ENCODE data around the gene PIK3CA.

Gene PIK3CA

DNA sequence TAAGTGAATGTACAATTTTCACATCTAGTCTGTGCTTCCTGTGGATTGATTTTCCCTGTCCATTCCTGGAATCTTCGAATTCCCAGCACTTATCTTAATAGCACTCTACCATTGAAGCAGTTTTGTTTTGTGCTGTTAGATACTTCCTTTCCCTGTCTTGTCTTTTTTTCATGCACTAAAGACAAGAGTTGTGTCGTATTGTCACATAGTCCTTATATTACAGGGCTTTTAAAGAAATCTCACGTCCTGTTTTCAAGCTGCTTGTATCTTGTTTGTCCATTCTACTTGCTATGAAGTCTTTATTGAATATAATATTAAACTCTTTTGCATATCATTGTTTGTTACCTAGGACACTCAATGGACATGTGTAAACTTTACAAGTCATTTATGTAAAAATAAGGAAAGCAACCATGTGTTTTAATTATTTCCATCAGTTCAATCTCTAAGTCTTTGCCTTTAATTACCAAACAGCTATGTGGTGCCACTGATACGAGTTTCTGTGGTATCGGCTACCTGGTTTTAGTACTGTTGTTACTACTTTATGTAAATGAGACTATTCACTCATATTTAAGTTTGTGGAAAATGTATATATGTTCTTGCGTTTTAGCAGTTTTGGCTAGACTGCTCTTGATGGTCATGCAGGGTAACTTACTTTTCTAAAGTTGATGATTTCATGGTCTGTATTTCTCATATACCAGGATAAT lies 10.3 kb downstream of the PIK3CA start:
- no peak overlapping the region for H4K5ac ChIP-seq (ENCODE audit: low read length)
- no peak overlapping the region for H3K56ac ChIP-seq (ENCODE audit: low read length)
- no peaks in the 10 kb centered on the region for H3K4me1 ChIP-seq (ENCODE audit: control insufficient read depth, low read depth, low read length)
- H3K36me3 ChIP-seq (ENCODE audit: control insufficient read depth, insufficient read depth, low read length) = no peaks in the 10 kb centered on the region
- no peak overlapping the region for H3K27ac ChIP-seq (ENCODE audit: low read depth, low read length)
- H2BK120ac ChIP-seq (ENCODE audit: low read depth, low read length) = no peak overlapping the region
- H3K79me2 ChIP-seq (ENCODE audit: control insufficient read depth, insufficient read depth, low read length) = peaks cover 18% of the 10 kb centered on the region
- no CpG with 5 or more reads among the region's 6 CpGs for WGBS (ENCODE audit: extremely low coverage, insufficient coverage, low lambda C conversion rate)
- no peak overlapping the region for H2BK5ac ChIP-seq (ENCODE audit: low read length)
- DNase-seq = no peak
- no peak overlapping the region for H3K23ac ChIP-seq (ENCODE audit: low read length)
- no peak overlapping the region for H3K4me3 ChIP-seq (ENCODE audit: low read length)
- peaks cover 15% of the 10 kb centered on the region for H3K79me1 ChIP-seq (ENCODE audit: low read length)
- no peak overlapping the region for H3K9ac ChIP-seq (ENCODE audit: low read length)
- no peak overlapping the region for H3K4ac ChIP-seq (ENCODE audit: low read depth, low read length)
- H2AK5ac ChIP-seq (ENCODE audit: low read length) = no peak overlapping the region
- no peak overlapping the region for H4K8ac ChIP-seq (ENCODE audit: low read depth, low read length)
- H2BK15ac ChIP-seq (replicated peaks; ENCODE audit: low read depth) = no peak overlapping the region
- H3K27me3 ChIP-seq (ENCODE audit: insufficient read depth, low read length, poor library complexity) = no peaks in the 10 kb centered on the region
- no peak overlapping the region for H3K18ac ChIP-seq (ENCODE audit: low read length)
- no peak overlapping the region for H3K4me2 ChIP-seq (ENCODE audit: low read length)

GRCh38 chr3:179163503-179163902 lies 15.3 kb downstream of the PIK3CA start:
- H3K4ac ChIP-seq (ENCODE audit: low read depth, low read length) = no peak overlapping the region
- no peak overlapping the region for H3K4me3 ChIP-seq (ENCODE audit: low read length)
- H3K4me2 ChIP-seq (ENCODE audit: low read length) = no peak overlapping the region
- no peaks in the 10 kb centered on the region for H3K27me3 ChIP-seq (ENCODE audit: insufficient read depth, low read length, poor library complexity)
- H2BK120ac ChIP-seq (ENCODE audit: low read depth, low read length) = no peak overlapping the region
- no peak overlapping the region for H2BK5ac ChIP-seq (ENCODE audit: low read length)
- no peak overlapping the region for H3K56ac ChIP-seq (ENCODE audit: low read length)
- no peak for DNase-seq
- H4K5ac ChIP-seq (ENCODE audit: low read length) = no peak overlapping the region
- no peak overlapping the region for H4K8ac ChIP-seq (ENCODE audit: low read depth, low read length)
- H3K79me1 ChIP-seq (ENCODE audit: low read length) = peaks cover 13% of the 10 kb centered on the region
- H2AK5ac ChIP-seq (ENCODE audit: low read length) = no peak overlapping the region
- H3K27ac ChIP-seq (ENCODE audit: low read depth, low read length) = no peak overlapping the region
- H2BK15ac ChIP-seq (replicated peaks; ENCODE audit: low read depth) = no peak overlapping the region
- no peak overlapping the region for H3K23ac ChIP-seq (ENCODE audit: low read length)
- H3K36me3 ChIP-seq (ENCODE audit: control insufficient read depth, insufficient read depth, low read length) = no peaks in the 10 kb centered on the region
- H3K79me2 ChIP-seq (ENCODE audit: control insufficient read depth, insufficient read depth, low read length) = peaks cover 10% of the 10 kb centered on the region
- no peaks in the 10 kb centered on the region for H3K4me1 ChIP-seq (ENCODE audit: control insufficient read depth, low read depth, low read length)
- no peak overlapping the region for H3K18ac ChIP-seq (ENCODE audit: low read length)
- H3K9ac ChIP-seq (ENCODE audit: low read length) = no peak overlapping the region

DNA sequence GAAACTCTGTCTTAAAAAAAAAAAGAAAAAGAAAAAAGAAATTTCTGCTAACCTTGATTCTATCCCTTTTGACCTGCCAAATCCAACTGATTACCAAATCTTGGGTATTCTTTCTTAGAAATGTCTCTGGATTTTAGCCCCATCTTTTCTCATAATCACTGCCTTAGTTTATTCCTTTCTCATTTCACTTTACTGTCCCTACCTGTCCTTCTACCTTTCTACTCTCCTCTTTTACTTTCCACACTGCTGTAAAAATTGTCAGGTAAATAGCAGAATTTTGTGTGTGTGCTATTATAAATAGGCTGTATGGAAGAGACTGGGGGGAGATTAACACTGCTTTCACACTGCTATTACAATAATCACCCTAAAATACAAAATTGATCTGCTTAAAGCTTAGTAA lies 16.7 kb downstream of the PIK3CA start:
- peaks cover 10% of the 10 kb centered on the region for H3K79me2 ChIP-seq (ENCODE audit: control insufficient read depth, insufficient read depth, low read length)
- H4K5ac ChIP-seq (ENCODE audit: low read length) = no peak overlapping the region
- H3K27ac ChIP-seq (ENCODE audit: low read depth, low read length) = no peak overlapping the region
- no peak overlapping the region for H2BK120ac ChIP-seq (ENCODE audit: low read depth, low read length)
- no peaks in the 10 kb centered on the region for H3K27me3 ChIP-seq (ENCODE audit: insufficient read depth, low read length, poor library complexity)
- no peak for DNase-seq
- no peak overlapping the region for H4K8ac ChIP-seq (ENCODE audit: low read depth, low read length)
- H3K4me3 ChIP-seq (ENCODE audit: low read length) = no peak overlapping the region
- H3K9ac ChIP-seq (ENCODE audit: low read length) = no peak overlapping the region
- no peak overlapping the region for H2AK5ac ChIP-seq (ENCODE audit: low read length)
- H3K36me3 ChIP-seq (ENCODE audit: control insufficient read depth, insufficient read depth, low read length) = no peaks in the 10 kb centered on the region
- H3K18ac ChIP-seq (ENCODE audit: low read length) = no peak overlapping the region
- no peak overlapping the region for H3K56ac ChIP-seq (ENCODE audit: low read length)
- no peak overlapping the region for H3K4ac ChIP-seq (ENCODE audit: low read depth, low read length)
- no peaks in the 10 kb centered on the region for H3K4me1 ChIP-seq (ENCODE audit: control insufficient read depth, low read depth, low read length)
- no peak overlapping the region for H2BK5ac ChIP-seq (ENCODE audit: low read length)
- peaks cover 11% of the 10 kb centered on the region for H3K79me1 ChIP-seq (ENCODE audit: low read length)
- no peak overlapping the region for H3K23ac ChIP-seq (ENCODE audit: low read length)
- H2BK15ac ChIP-seq (replicated peaks; ENCODE audit: low read depth) = no peak overlapping the region
- no peak overlapping the region for H3K4me2 ChIP-seq (ENCODE audit: low read length)

GRCh38 chr3:179166561-179167201 lies 18.5 kb downstream of the PIK3CA start:
- Histone ChIP-seq H2AK5ac (ENCODE audit: low read length) (no peak overlapping the region), H3K4me2 (ENCODE audit: low read length) (no peak overlapping the region)

DNA sequence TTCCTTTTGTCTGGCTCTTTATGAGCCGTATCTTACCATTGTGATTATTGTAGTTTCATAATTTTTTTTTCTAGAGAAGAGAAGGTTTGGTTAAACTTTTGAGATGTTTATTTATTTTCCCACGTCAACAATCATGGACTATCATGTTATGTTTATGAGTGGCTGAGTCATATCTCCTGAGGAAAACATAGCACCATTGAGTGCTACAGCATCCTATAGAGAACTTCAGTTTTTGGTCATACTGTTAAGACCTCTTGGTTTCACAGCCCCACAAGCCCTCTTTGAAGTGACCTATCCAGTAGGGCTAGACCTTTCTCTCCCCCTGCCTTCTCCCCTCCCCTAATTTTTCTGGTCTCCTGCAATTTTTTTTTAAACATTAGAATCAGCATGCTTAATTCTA lies 20.8 kb downstream of the PIK3CA start:
- H3K23ac ChIP-seq (ENCODE audit: low read length) = no peak overlapping the region
- H3K79me1 ChIP-seq (ENCODE audit: low read length) = peaks cover 4% of the 10 kb centered on the region
- no peak overlapping the region for H2BK5ac ChIP-seq (ENCODE audit: low read length)
- no peak overlapping the region for H3K56ac ChIP-seq (ENCODE audit: low read length)
- peaks cover 2% of the 10 kb centered on the region for H3K79me2 ChIP-seq (ENCODE audit: control insufficient read depth, insufficient read depth, low read length)
- no CpG with 5 or more reads among the region's 2 CpGs for WGBS (ENCODE audit: extremely low coverage, insufficient coverage, low lambda C conversion rate)
- no peak for DNase-seq
- no peak overlapping the region for H4K8ac ChIP-seq (ENCODE audit: low read depth, low read length)
- H3K4me3 ChIP-seq (ENCODE audit: low read length) = no peak overlapping the region
- H3K18ac ChIP-seq (ENCODE audit: low read length) = no peak overlapping the region
- H3K4me2 ChIP-seq (ENCODE audit: low read length) = no peak overlapping the region
- H3K4me1 ChIP-seq (ENCODE audit: control insufficient read depth, low read depth, low read length) = no peaks in the 10 kb centered on the region
- H2AK5ac ChIP-seq (ENCODE audit: low read length) = no peak overlapping the region
- no peak overlapping the region for H4K5ac ChIP-seq (ENCODE audit: low read length)
- H2BK15ac ChIP-seq (replicated peaks; ENCODE audit: low read depth) = no peak overlapping the region
- H2BK120ac ChIP-seq (ENCODE audit: low read depth, low read length) = no peak overlapping the region
- no peak overlapping the region for H3K4ac ChIP-seq (ENCODE audit: low read depth, low read length)
- no peaks in the 10 kb centered on the region for H3K36me3 ChIP-seq (ENCODE audit: control insufficient read depth, insufficient read depth, low read length)
- H3K27ac ChIP-seq (ENCODE audit: low read depth, low read length) = no peak overlapping the region
- H3K27me3 ChIP-seq (ENCODE audit: insufficient read depth, low read length, poor library complexity) = no peaks in the 10 kb centered on the region
- no peak overlapping the region for H3K9ac ChIP-seq (ENCODE audit: low read length)

More at GRCh38 chr3:179166561-179167201, 18.5 kb downstream of the PIK3CA start:
- Histone ChIP-seq H3K27me3 (ENCODE audit: insufficient read depth, low read length, poor library complexity) (no peaks in the 10 kb centered on the region), H4K5ac (ENCODE audit: low read length) (no peak overlapping the region), H3K23ac (ENCODE audit: low read length) (no peak overlapping the region), H2BK15ac (replicated peaks; ENCODE audit: low read depth) (no peak overlapping the region), H3K4me3 (ENCODE audit: low read length) (no peak overlapping the region), H3K18ac (ENCODE audit: low read length) (no peak overlapping the region), H3K9ac (ENCODE audit: low read length) (no peak overlapping the region), H3K4ac (ENCODE audit: low read depth, low read length) (no peak overlapping the region), H4K8ac (ENCODE audit: low read depth, low read length) (no peak overlapping the region), H3K79me2 (ENCODE audit: control insufficient read depth, insufficient read depth, low read length) (peaks cover 2% of the 10 kb centered on the region), H2BK120ac (ENCODE audit: low read depth, low read length) (no peak overlapping the region), H3K27ac (ENCODE audit: low read depth, low read length) (no peak overlapping the region), H2BK5ac (ENCODE audit: low read length) (no peak overlapping the region), H3K56ac (ENCODE audit: low read length) (no peak overlapping the region), H3K4me1 (ENCODE audit: control insufficient read depth, low read depth, low read length) (no peaks in the 10 kb centered on the region), H3K36me3 (ENCODE audit: control insufficient read depth, insufficient read depth, low read length) (no peaks in the 10 kb centered on the region), H3K79me1 (ENCODE audit: low read length) (peaks cover 4% of the 10 kb centered on the region)
- no CpG with 5 or more reads among the region's 2 CpGs for WGBS (ENCODE audit: extremely low coverage, insufficient coverage, low lambda C conversion rate)
- DNase-seq = no peak

DNA sequence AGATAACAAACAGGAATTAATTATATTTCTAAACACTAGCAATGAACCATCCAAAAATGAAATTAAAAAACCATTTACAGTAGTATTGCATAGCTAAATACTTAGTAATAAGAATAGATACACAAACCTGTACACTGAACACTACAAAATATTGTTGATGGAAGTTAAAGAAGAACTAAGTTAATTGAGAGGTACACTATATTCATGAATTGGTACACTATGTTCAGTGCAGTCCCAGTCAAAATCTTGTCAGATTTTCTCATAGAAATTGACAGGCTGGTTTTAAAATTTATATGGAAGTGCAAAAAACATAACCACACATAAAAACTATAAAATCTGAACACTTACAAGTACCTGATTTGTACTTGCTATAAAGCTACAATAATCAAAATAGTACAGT lies 24.4 kb downstream of the PIK3CA start:
- Histone ChIP-seq H4K8ac (ENCODE audit: low read depth, low read length) (no peak overlapping the region), H3K23ac (ENCODE audit: low read length) (no peak overlapping the region), H3K27me3 (ENCODE audit: insufficient read depth, low read length, poor library complexity) (no peaks in the 10 kb centered on the region), H3K4ac (ENCODE audit: low read depth, low read length) (no peak overlapping the region), H2BK15ac (replicated peaks; ENCODE audit: low read depth) (no peak overlapping the region), H3K79me1 (ENCODE audit: low read length) (peaks cover 2% of the 10 kb centered on the region), H3K9ac (ENCODE audit: low read length) (no peak overlapping the region), H3K4me2 (ENCODE audit: low read length) (no peak overlapping the region), H2BK5ac (ENCODE audit: low read length) (no peak overlapping the region), H3K18ac (ENCODE audit: low read length) (no peak overlapping the region), H3K27ac (ENCODE audit: low read depth, low read length) (no peak overlapping the region), H3K4me3 (ENCODE audit: low read length) (no peak overlapping the region), H3K56ac (ENCODE audit: low read length) (no peak overlapping the region), H3K79me2 (ENCODE audit: control insufficient read depth, insufficient read depth, low read length) (peaks cover 5% of the 10 kb centered on the region), H3K36me3 (ENCODE audit: control insufficient read depth, insufficient read depth, low read length) (no peaks in the 10 kb centered on the region), H2AK5ac (ENCODE audit: low read length) (no peak overlapping the region), H3K4me1 (ENCODE audit: control insufficient read depth, low read depth, low read length) (no peaks in the 10 kb centered on the region), H2BK120ac (ENCODE audit: low read depth, low read length) (no peak overlapping the region), H4K5ac (ENCODE audit: low read length) (no peak overlapping the region)
- DNase-seq = no peak

Measured in mesendoderm (in vitro differentiated cells).